OCI-LY7 (cell line): ENCODE results near the gene FKBP15. TPM values are rescaled to one million over a fixed set of nuclear protein-coding genes. Genes with fewer than 3 reads are reported as not detected.

Source experiments
- BruUV-seq: library from RNA; stranded (reverse); fragments of 400-500 nt; replicated peaks from 2 replicates; lab custom pipeline; 2021; lab: Mats Ljungman, UMichigan
- CTCF ChIA-PET: fragments of 300-600 bp; sonication (Branson Sonifier 250); formaldehyde crosslinking; loops from one replicate; lab custom pipeline; 2022; ENCODE audit warnings: antibody characterized with exemption; ENCODE audit not compliant: unreplicated experiment; lab: Charles Lee
- POLR2A ChIA-PET: fragments of 300-600 bp; sonication (Branson Sonifier 250); formaldehyde crosslinking; loops from one replicate; lab custom pipeline; 2022; ENCODE audit warnings: antibody characterized with exemption; lab: Charles Lee
- DNase-seq: peaks from one replicate; pipeline ENCODE4 v3.0.0-alpha.2; 2015; ENCODE audit warnings: low spot score
- H2AFZ ChIP-seq: fragments of 200-600 bp; sonication (generic), shearing (Covaris generic); 2 replicates; pipeline ENCODE4 v1.6.1; 2014; ENCODE audit warnings: mild to moderate bottlenecking, antibody characterized with exemption, low read length, moderate library complexity
- H3K27ac ChIP-seq: fragments of 200-600 bp; sonication (generic); 2 replicates; pipeline ENCODE4 v1.5.1; 2014; ENCODE audit warnings: mixed run types, low read depth, mild to moderate bottlenecking, moderate library complexity, low read length, inconsistent platforms; ENCODE audit not compliant: poor library complexity, severe bottlenecking
- H3K36me3 ChIP-seq: fragments of 200-600 bp; sonication (generic); 2 replicates; pipeline ENCODE4 v1.6.1; 2014; ENCODE audit warnings: mild to moderate bottlenecking, antibody characterized with exemption, low read length, moderate library complexity, mixed read lengths; ENCODE audit not compliant: insufficient read depth
- H3K4me1 ChIP-seq: fragments of 200-600 bp; sonication (generic); 2 replicates; pipeline ENCODE4 v1.5.1; 2014; ENCODE audit warnings: mild to moderate bottlenecking, low read length; ENCODE audit not compliant: insufficient read depth, poor library complexity, severe bottlenecking
- H3K4me2 ChIP-seq: fragments of 200-600 bp; sonication (generic); 2 replicates; pipeline ENCODE4 v1.6.1; 2014; ENCODE audit warnings: mild to moderate bottlenecking, low read length
- H3K4me3 ChIP-seq: fragments of 200-600 bp; sonication (generic); 2 replicates; pipeline ENCODE4 v1.5.1; 2014; ENCODE audit warnings: mild to moderate bottlenecking, low read depth, low read length; ENCODE audit not compliant: poor library complexity, severe bottlenecking
- H3K79me2 ChIP-seq: fragments of 200-600 bp; sonication (generic); 2 replicates; pipeline ENCODE4 v1.6.1; 2016; ENCODE audit warnings: low read depth, mild to moderate bottlenecking, low read length, moderate library complexity, mixed read lengths; ENCODE audit not compliant: insufficient read depth
- H3K9me2 ChIP-seq: fragments of 200-600 bp; sonication (generic); 2 replicates; pipeline ENCODE4 v1.6.1; 2016; ENCODE audit warnings: mild to moderate bottlenecking, low read length, mixed read lengths; ENCODE audit not compliant: insufficient read depth
- H3K9me3 ChIP-seq: fragments of 200-600 bp; sonication (generic); 2 replicates; pipeline ENCODE4 v1.6.1; 2014; ENCODE audit warnings: mild to moderate bottlenecking, mixed run types, low read length, mixed read lengths
- H4K20me1 ChIP-seq: fragments of 200-600 bp; sonication (generic); 2 replicates; pipeline ENCODE4 v1.6.1; 2014; ENCODE audit warnings: mild to moderate bottlenecking, antibody characterized with exemption, low read length, moderate library complexity, mixed read lengths; ENCODE audit not compliant: insufficient read depth
- CTCF ChIP-seq: fragments of 200-600 bp; sonication (generic); conservative IDR thresholded peaks from 2 replicates; pipeline ENCODE4 v1.5.1; 2014; ENCODE audit warnings: mild to moderate bottlenecking, antibody characterized with exemption, low read length, moderate library complexity, mixed read lengths
- EZH2phosphoT487 ChIP-seq: fragments of 200-600 bp; sonication (generic); IDR thresholded peaks from 2 replicates; pipeline ENCODE4 v1.6.1; 2018; ENCODE audit warnings: low read depth, borderline replicate concordance, mild to moderate bottlenecking, mixed run types, antibody characterized with exemption, low read length, moderate library complexity, mixed read lengths
- intact Hi-C: fragments of 100-400 bp; cut with micrococcal nuclease; formaldehyde crosslinking; loops from one replicate; pipeline ENCODE4 v1.10.0; 2022; ENCODE audit not compliant: unreplicated experiment
- total RNA-seq, 2 experiments: library from RNA; depleted of rRNA in 1 of 2; stranded (reverse); fragments of >200 nt in 1 of 2; shearing (Covaris generic) in 1 of 2; gene quantifications; 2 replicates each; pipeline ENCODE4 v1.2.3, GENCODE V29; 2014 to 2022

The FKBP15 gene
- total RNA-seq, 2 experiments from 2014 or later: 39.9 to 58.0 TPM

DNA sequence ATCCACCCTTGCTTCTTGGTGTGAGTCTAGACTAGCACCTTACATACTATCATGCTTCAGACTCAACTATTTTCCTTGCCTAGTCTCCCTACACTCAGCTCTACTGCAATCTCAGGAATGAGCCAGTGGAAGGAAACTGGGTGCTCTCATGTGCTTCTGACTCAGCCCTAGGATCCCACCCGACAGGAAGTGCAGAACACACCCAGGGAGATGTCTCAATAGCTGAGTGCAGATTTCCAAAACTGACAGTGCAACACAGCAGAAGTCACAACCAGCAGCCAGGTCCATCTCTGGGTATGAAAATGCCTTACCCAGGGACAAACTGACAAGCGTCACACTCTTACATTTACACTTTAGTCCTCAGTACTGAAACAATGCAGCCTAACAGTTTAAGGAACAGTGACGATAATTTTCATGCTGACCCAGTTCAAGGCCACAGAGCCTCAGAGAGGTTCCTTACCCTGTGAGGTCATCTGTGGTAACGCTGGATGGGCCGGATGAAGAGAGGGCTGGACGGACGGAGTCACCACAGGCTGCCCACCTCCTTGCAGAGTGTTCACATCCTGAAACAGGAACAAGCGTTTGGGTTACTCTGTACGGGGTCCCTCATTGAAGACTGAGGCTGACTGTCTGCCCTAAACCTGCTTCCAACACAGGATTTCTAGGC is 33.0 kb downstream of the FKBP15 start:
- Histone ChIP-seq H3K9me3 (no peaks in the 10 kb centered on the region), H3K4me2 (no peak overlapping the region), H3K4me3 (no peak overlapping the region), H4K20me1 (no peaks in the 10 kb centered on the region; the same call in 1 of the 2 replicates), H3K4me1 (no peaks in the 10 kb centered on the region), H3K9me2 (no peaks in the 10 kb centered on the region), H2AFZ (no peak overlapping the region), H3K36me3 (peaks cover 94% of the 10 kb centered on the region), H3K27ac (no peak overlapping the region), H3K79me2 (no peaks in the 10 kb centered on the region)
- no TSS peak for BruUV-seq
- no peak for TF ChIP-seq CTCF
- TF ChIP-seq EZH2phosphoT487: no peak
- DNase-seq: no peak
- ChIA-PET CTCF (no interaction called here), POLR2A (interaction anchor here (0.6 kb wide), 1 partner anchor 26 kb away, joined by 3 read pairs; no protein-coding TSS in a partner anchor)
- intact Hi-C loops: no loop called here

DNA sequence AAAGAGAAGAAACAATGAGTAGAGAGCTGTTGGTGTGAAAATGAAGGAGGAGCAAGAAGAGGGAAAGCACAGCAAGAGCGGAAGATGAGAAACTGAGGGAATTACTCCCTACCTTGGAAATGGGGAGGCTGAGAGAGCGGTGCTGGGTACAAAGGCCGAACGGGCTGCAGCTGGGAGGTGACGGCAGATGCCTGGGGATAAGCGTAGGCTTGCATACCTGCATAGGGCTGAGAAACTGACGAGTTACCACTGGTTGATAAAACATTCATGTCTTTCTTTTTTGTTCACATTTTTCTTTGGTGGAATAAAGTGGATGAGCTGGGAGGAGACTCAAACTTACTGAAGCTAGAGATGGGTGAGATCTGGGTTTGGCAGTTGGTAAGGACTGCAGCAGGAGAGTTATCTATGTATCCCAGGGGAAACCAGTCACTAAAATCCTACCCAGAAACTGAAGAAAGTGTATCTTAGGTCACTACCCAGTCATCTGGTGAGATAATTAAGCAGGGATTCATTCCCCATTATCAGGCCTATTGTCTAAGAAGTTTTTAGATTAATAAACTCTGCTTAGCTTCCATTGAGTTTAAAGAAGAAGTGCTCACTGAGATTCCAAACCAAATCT is 34.8 kb downstream of the FKBP15 start:
- Histone ChIP-seq H3K36me3 (peaks cover 94% of the 10 kb centered on the region), H3K4me2 (no peak overlapping the region), H3K4me3 (no peak overlapping the region), H4K20me1 (no peaks in the 10 kb centered on the region; the same call in 1 of the 2 replicates), H3K9me2 (no peaks in the 10 kb centered on the region), H2AFZ (no peak overlapping the region), H3K27ac (no peak overlapping the region), H3K79me2 (no peaks in the 10 kb centered on the region), H3K9me3 (no peaks in the 10 kb centered on the region), H3K4me1 (no peaks in the 10 kb centered on the region)
- no peak for DNase-seq
- no TSS peak for BruUV-seq
- intact Hi-C loops: no loop called here
- ChIA-PET POLR2A (interaction anchor here (0.6 to 1.4 kb wide), 5 partner anchors 8 to 1362 kb away, joined by 3 to 5 read pairs (median 4); no protein-coding TSS in a partner anchor), CTCF (no interaction called here)
- TF ChIP-seq EZH2phosphoT487 (no peak), CTCF (no peak)

GRCh38 chr9:113185271-113185670 is 35.8 kb downstream of the FKBP15 start:
- H2AFZ ChIP-seq: no peak overlapping the region
- peaks cover 94% of the 10 kb centered on the region for H3K36me3 ChIP-seq
- H3K79me2 ChIP-seq: no peaks in the 10 kb centered on the region
- intact Hi-C loops: no loop called here
- H3K27ac ChIP-seq: no peak overlapping the region
- no peaks in the 10 kb centered on the region for H3K9me3 ChIP-seq
- H3K4me3 ChIP-seq: no peak overlapping the region
- POLR2A ChIA-PET: interaction anchor here (1.4 kb wide), 1 partner anchor 41 kb away, joined by 3 read pairs; no protein-coding TSS in a partner anchor
- DNase-seq: no peak
- BruUV-seq: no TSS peak
- H3K9me2 ChIP-seq: no peaks in the 10 kb centered on the region
- H3K4me2 ChIP-seq: no peak overlapping the region
- CTCF ChIA-PET: no interaction called here
- no peaks in the 10 kb centered on the region for H3K4me1 ChIP-seq
- H4K20me1 ChIP-seq: no peaks in the 10 kb centered on the region; the same call in 1 of the 2 replicates
- no peak for TF ChIP-seq CTCF
- TF ChIP-seq EZH2phosphoT487: no peak
